ENCODE data around the gene ATP6AP1. TPM values are rescaled to one million over a fixed set of nuclear protein-coding genes. Genes with fewer than 3 reads are reported as not detected.
"Not testable (repeated sequence)": the region's sequence is repeated elsewhere in the genome, so short reads cannot be mapped to it uniquely, and the experiment has no call there.

Gene ATP6AP1
- total RNA-seq, 6 experiments from 2014 or later: 26.5 to 41.4 (median 32.4) TPM

DNA sequence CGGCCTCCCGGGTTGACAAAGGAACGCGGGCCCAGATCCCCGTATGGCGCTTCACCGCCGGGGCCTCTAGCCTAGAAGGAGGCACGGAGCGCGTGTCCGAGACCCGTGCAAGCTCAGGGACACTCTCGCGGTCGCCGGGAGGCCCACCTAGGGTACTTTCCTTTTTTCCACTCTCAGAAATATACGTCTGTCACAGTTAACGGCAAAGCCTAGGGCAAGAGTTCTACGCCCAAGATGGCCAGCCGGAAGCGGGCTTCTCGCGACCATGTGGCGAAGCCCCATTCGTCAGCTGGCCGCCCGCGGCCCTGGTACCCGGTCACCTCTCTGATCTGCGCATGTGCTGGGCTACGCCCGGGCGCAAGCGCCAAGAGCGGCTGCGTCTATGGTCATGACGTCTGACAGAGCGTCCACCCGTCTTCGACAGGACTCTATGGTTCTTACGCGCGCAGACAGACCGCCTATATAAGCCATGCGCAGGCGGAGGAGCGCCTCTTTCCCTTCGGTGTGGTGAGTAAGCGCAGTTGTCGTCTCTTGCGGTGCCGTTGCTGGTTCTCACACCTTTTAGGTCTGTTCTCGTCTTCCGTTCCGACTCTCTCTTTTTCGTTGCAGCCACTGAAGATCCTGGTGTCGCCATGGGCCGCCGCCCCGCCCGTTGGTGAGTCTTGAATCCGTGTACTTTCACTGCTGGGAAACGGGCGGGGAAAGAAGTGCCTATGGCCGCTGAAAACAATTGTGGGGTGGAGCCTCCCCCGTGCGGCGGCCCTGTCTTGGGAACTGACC lies 30.4 kb upstream of the ATP6AP1 start, which contains the start of gene RPL10:
RPL10 (plus strand) TSS at position 490 of the 780 bp plus-strand sequence; CDS start at position 633, 143 bp downstream.
- Histone ChIP-seq H3K27ac (peak within 1 kb of the TSS; percentile 95 to 96 (median 95)), H3K36me3 (peaks cover 0 to 18% (median 4%) of the 10 kb centered on the region in 4 donors), H3K4me1 (peaks cover 0 to 25% (median 6%) of the 10 kb centered on the region in 4 donors), H3K27me3 (no peaks in the 10 kb centered on the region), H3K4me3 (peak within 1 kb of the TSS; percentile 71 to 76 (median 75)), H3K9me3 (no peaks in the 10 kb centered on the region)
- ATAC-seq (peak; percentile 84 to 87 (median 85)), DNase-seq (peak; percentile 94 to 96 (median 94))
- intact Hi-C loops (cut with DNase I): no loop called here
- TF ChIP-seq, protein P1, sequence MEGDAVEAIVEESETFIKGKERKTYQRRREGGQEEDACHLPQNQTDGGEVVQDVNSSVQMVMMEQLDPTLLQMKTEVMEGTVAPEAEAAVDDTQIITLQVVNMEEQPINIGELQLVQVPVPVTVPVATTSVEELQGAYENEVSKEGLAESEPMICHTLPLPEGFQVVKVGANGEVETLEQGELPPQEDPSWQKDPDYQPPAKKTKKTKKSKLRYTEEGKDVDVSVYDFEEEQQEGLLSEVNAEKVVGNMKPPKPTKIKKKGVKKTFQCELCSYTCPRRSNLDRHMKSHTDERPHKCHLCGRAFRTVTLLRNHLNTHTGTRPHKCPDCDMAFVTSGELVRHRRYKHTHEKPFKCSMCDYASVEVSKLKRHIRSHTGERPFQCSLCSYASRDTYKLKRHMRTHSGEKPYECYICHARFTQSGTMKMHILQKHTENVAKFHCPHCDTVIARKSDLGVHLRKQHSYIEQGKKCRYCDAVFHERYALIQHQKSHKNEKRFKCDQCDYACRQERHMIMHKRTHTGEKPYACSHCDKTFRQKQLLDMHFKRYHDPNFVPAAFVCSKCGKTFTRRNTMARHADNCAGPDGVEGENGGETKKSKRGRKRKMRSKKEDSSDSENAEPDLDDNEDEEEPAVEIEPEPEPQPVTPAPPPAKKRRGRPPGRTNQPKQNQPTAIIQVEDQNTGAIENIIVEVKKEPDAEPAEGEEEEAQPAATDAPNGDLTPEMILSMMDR (IDR thresholded peaks at IDR 0.05): no peak
- TF ChIP-seq POLR2A (IDR thresholded peaks at IDR 0.05): peak; percentile 83
- 30% methylated on average over 19 of the region's 69 CpGs for WGBS (ENCODE audit: insufficient coverage, low coverage, low lambda C conversion rate, missing lambda C conversion rate)

DNA sequence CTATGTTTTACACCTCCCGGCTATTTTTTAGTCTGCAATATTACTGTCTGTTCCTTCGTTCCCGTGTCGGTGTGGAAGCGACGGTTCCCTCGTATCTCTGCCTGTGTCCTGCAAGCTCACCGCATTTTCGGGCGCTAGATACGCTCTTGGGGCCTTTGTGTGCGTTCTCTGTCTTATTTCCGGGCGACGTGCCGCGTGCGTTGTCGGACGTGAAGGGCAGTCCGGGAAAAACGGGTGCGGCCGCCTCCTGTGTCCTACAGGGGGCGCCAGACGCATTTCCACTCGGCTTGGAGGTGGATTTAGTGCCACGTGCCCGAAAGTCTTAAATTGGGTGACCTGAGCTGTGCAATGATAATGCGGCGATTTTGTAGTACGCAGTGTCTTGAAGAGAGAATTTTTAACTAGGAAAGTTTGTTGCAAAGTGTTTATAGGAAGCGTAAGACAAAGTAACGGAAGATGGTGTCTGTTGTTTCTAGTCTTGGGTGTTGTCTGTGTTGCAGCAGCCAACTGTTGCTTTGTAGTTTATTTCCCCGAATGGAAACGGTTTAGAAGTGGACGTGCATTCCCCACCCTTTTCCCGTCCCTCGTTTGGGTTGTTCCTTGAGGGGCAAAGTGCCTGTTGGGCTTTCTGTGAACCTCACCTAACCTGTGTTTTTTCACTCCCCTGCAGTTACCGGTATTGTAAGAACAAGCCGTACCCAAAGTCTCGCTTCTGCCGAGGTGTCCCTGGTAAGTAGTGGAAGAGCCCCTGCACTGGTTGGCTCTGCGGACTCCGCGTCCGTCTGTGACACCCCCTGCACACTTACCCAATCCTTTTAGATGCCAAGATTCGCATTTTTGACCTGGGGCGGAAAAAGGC lies 29.6 kb upstream of the ATP6AP1 start:
- H3K4me3 ChIP-seq: peak overlapping the region; percentile 71 to 76 (median 75)
- H3K36me3 ChIP-seq: peaks cover 0 to 18% (median 4%) of the 10 kb centered on the region in 4 donors
- 23% methylated on average over 38 of the region's 49 CpGs for WGBS (ENCODE audit: insufficient coverage, low coverage, low lambda C conversion rate, missing lambda C conversion rate)
- H3K4me1 ChIP-seq: peaks cover 0 to 25% (median 6%) of the 10 kb centered on the region in 4 donors
- intact Hi-C loops (cut with DNase I): no loop called here
- H3K27ac ChIP-seq: peak overlapping the region; percentile 95 to 96 (median 95)
- H3K27me3 ChIP-seq: no peaks in the 10 kb centered on the region
- no peaks in the 10 kb centered on the region for H3K9me3 ChIP-seq
- ATAC-seq: peak; percentile 55 to 65 (median 60)
- TF ChIP-seq POLR2A (IDR thresholded peaks at IDR 0.05): no peak
- TF ChIP-seq, protein P1 (IDR thresholded peaks at IDR 0.05): peak; percentile 75 to 85 (median 79)
- peak; percentile 79 to 87 (median 83) for DNase-seq

DNA sequence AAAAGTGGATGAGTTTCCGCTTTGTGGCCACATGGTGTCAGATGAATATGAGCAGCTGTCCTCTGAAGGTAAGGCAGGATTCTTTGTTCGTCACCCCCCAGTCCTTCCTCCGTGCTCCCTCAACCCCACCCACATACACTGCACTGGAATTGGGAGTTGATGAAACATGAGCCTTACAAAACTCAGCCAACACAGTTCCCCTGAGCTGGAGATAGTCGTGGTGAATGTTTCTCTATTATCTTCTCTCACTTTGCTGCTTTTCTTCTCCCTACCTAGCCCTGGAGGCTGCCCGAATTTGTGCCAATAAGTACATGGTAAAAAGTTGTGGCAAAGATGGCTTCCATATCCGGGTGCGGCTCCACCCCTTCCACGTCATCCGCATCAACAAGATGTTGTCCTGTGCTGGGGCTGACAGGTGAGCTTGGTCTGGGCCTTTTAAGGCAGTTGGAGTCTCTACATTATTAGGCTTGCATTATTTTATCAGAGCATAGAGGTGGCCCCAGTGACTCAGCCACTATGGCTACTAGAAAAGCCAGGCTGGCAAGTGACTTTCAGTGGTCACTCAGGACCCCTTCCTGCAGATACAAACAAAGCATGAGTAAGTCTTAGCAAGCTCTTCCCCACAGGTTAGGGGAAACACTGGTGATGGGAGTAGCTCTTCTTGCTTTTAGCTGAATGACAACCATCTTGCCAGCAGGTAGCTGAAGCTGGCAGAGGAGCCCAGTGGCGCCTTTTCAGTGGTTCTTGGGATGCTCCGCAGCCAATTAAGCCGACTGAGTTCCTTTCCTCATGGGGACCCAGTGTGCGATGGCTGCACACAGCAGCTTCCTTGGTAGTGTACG lies 28.7 kb upstream of the ATP6AP1 start:
- DNase-seq (no peak), ATAC-seq (no peak)
- Histone ChIP-seq H3K4me1 (peaks cover 0 to 25% (median 6%) of the 10 kb centered on the region in 4 donors), H3K36me3 (peaks cover 0 to 18% (median 4%) of the 10 kb centered on the region in 4 donors), H3K4me3 (peak overlapping the region; percentile 71 to 76 (median 75)), H3K9me3 (no peaks in the 10 kb centered on the region), H3K27me3 (no peaks in the 10 kb centered on the region), H3K27ac (peak overlapping the region in 2 of 3 donors; percentile 28 to 95)
- WGBS (ENCODE audit: insufficient coverage, low coverage, low lambda C conversion rate, missing lambda C conversion rate): 21% methylated on average over 8 of the region's 14 CpGs
- TF ChIP-seq, protein P1 (IDR thresholded peaks at IDR 0.05): no peak
- no peak for TF ChIP-seq POLR2A (IDR thresholded peaks at IDR 0.05)
- intact Hi-C loops (cut with DNase I): loop anchor here in 1 of 2 donors (5.0 kb wide), 1 partner anchor 133 kb away; no protein-coding TSS in a partner anchor

DNA sequence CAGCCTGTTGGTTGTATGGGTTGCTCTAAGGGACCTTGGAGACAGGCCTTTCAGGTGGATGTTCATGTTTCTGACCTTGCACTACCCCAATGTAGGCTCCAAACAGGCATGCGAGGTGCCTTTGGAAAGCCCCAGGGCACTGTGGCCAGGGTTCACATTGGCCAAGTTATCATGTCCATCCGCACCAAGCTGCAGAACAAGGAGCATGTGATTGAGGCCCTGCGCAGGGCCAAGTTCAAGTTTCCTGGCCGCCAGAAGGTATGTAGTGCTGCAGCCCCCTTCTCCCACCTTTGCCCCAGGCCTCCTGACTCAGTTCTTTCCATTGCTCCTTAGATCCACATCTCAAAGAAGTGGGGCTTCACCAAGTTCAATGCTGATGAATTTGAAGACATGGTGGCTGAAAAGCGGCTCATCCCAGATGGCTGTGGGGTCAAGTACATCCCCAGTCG lies 28.1 kb upstream of the ATP6AP1 start:
- Histone ChIP-seq H3K4me1 (peaks cover 0 to 25% (median 6%) of the 10 kb centered on the region in 4 donors), H3K4me3 (peak overlapping the region in 1 of 3 donors; percentile 75), H3K36me3 (peaks cover 0 to 18% (median 4%) of the 10 kb centered on the region in 4 donors), H3K27ac (peak overlapping the region in 1 of 3 donors; percentile 95)
- not testable (repeated sequence) for ATAC-seq, DNase-seq, H3K27me3 ChIP-seq, H3K9me3 ChIP-seq
- WGBS (ENCODE audit: insufficient coverage, low coverage, low lambda C conversion rate, missing lambda C conversion rate): 47% methylated on average over 3 of the region's 6 CpGs
- intact Hi-C loops (cut with DNase I): loop anchor here in 1 of 2 donors (5.0 kb wide), 1 partner anchor 132 kb away; no protein-coding TSS in a partner anchor
